ENCODE data around the gene CLIP2.

DNA sequence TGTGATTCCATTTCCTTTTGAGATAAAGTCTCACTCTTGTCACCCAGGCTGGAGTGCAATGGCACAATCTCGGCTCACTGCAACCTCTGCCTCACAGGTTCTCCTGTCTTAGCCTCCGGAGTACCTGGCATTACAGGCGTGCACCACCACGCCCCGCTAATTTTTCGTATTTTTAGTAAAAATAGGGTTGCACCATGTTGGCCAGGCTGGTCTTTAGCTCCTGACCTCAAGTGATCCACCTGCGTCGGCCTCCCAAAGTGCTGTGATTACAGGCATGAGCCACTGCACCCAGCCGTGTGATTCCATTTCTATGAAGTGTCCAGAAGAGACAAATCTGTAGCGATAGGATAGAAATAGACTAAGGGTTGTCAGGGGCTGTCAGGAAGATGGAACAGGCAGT lies 60.4 kb downstream of the CLIP2 start:
- TF ChIP-seq, protein P1, sequence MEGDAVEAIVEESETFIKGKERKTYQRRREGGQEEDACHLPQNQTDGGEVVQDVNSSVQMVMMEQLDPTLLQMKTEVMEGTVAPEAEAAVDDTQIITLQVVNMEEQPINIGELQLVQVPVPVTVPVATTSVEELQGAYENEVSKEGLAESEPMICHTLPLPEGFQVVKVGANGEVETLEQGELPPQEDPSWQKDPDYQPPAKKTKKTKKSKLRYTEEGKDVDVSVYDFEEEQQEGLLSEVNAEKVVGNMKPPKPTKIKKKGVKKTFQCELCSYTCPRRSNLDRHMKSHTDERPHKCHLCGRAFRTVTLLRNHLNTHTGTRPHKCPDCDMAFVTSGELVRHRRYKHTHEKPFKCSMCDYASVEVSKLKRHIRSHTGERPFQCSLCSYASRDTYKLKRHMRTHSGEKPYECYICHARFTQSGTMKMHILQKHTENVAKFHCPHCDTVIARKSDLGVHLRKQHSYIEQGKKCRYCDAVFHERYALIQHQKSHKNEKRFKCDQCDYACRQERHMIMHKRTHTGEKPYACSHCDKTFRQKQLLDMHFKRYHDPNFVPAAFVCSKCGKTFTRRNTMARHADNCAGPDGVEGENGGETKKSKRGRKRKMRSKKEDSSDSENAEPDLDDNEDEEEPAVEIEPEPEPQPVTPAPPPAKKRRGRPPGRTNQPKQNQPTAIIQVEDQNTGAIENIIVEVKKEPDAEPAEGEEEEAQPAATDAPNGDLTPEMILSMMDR (conservative IDR thresholded peaks at IDR 0.05; ENCODE audit: low read length) = no peak
- TF ChIP-seq EZH2phosphoT487 (IDR thresholded peaks at IDR 0.05; ENCODE audit: borderline replicate concordance, low read depth, low read length) = no peak

Data from OCI-LY7 (cell line).